ENCODE results near the gene ISOC1. TPM values are rescaled to one million over a fixed set of nuclear protein-coding genes. Genes with fewer than 3 reads are reported as not detected.

Gene ISOC1
- total RNA-seq: 10 to 100 TPM; 15.6 to 43.0 (median 34.1) TPM

GRCh38 chr5:129094087-129094923 lies at the start of gene ISOC1:
Gene ISOC1 (plus strand): TSS chr5:129094749. CDS start chr5:129094767, 18 bp downstream.
- no peak for TF ChIP-seq CTCF (IDR thresholded peaks at IDR 0.05; ENCODE audit: low read depth)

- TF ChIP-seq CTCF (IDR thresholded peaks at IDR 0.05; ENCODE audit: low read depth): no peak
Measured at GRCh38 chr5:129046151-129046550, 48.4 kb upstream of the ISOC1 start.

- no peak for TF ChIP-seq CTCF (IDR thresholded peaks at IDR 0.05; ENCODE audit: low read depth)
Measured at GRCh38 chr5:129048509-129048908, 46.0 kb upstream of the ISOC1 start.

GRCh38 chr5:129049126-129049799 lies 45.3 kb upstream of the ISOC1 start:
- no peak for TF ChIP-seq CTCF (IDR thresholded peaks at IDR 0.05; ENCODE audit: low read depth)

- TF ChIP-seq CTCF (IDR thresholded peaks at IDR 0.05; ENCODE audit: low read depth): no peak
Measured at GRCh38 chr5:129051283-129051682, 43.3 kb upstream of the ISOC1 start.

- TF ChIP-seq CTCF (IDR thresholded peaks at IDR 0.05; ENCODE audit: low read depth): no peak
Measured at GRCh38 chr5:129053438-129053837, 41.1 kb upstream of the ISOC1 start.

- TF ChIP-seq CTCF (IDR thresholded peaks at IDR 0.05; ENCODE audit: low read depth): no peak
Measured at GRCh38 chr5:129057329-129057728, 37.2 kb upstream of the ISOC1 start.

Measured in subcutaneous adipose tissue (tissue), 4 donors.